ENCODE measurements around the gene MAS1. TPM values are rescaled to one million over a fixed set of nuclear protein-coding genes. Genes with fewer than 3 reads are reported as not detected.
"Not testable (repeated sequence)": the region's sequence is repeated elsewhere in the genome, so short reads cannot be mapped to it uniquely, and the experiment has no call there.

MAS1 gene
- total RNA-seq, 1 experiment from 2014 or later: not detected

- DNase-seq (ENCODE audit: low read depth): no peak
Measured at GRCh38 chr6:159916752-159917151, 26.0 kb downstream of the MAS1 start.

DNA sequence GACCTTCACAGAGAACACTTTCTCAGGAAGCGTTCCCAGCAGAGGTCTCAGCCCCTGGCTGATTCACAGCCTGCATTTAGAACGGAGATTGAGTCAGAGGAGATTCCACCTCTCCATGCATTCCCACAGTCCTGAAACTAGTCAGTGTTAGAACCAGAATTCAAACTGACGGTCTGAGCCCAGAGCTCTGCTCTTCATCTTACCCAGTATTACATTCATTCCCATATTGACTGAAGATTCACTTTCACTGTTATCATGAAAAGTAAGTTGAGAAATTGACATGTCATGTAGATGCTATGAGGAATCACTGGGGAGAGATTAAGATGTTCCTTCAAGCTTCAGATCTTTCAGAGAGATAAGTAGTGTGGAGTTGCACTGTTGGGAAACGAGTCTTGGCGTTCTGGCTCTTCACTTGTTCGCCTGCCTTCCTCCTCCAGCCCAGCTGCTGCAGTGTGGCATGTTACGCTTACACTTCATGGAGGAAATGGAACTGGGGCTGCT, 28.3 kb downstream of the MAS1 start:
- DNase-seq (ENCODE audit: low read depth): peak; percentile 31

GRCh38 chr6:159919800-159920199, 29.0 kb downstream of the MAS1 start:
- DNase-seq (ENCODE audit: low read depth): no peak

DNA sequence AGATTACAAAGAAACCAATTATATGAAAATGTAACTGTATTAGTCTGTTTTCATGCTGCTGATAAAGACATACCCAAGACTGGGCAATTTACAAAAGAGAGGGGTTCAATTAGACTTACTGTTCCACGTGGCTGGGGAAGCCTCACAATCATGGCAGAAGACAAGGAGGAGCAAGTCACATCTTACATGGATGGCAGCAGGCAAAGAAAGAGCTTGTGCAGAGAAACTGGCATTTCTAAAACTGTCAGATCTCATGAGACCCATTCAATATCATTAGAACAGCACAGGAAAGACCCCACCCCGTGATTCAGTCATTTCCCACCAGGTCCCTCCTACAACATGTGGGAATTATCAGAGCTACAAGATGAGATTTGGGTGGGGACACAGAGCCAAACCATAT, 33.4 kb downstream of the MAS1 start:
- DNase-seq (ENCODE audit: low read depth): not testable (repeated sequence)

GRCh38 chr6:159926542-159927203, 35.9 kb downstream of the MAS1 start:
- no peak for DNase-seq (ENCODE audit: low read depth)

DNA sequence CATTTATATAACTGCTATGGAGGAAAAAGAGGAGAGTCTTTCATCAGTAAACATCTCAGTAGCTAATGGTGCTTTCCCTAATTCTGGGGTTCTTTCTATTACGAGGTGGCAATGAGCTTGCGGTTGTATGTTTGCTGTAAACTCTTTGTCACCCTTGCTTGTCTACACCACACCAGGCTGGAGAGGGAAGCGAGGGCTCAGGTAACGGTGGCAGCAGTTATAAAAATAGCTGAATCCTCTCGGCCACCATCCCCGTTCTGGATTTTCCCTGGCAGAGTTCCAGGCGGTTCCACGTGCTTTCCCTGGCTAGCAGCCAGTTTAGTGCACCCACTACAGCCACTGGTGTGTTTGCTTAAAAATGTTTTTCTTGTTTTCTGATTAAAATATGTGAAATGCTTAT, 39.0 kb downstream of the MAS1 start:
- peak; percentile 30 for DNase-seq (ENCODE audit: low read depth)

GRCh38 chr6:159931112-159931511, 40.3 kb downstream of the MAS1 start:
- DNase-seq (ENCODE audit: low read depth): no peak

GRCh38 chr6:159931846-159932245, 41.1 kb downstream of the MAS1 start:
- DNase-seq (ENCODE audit: low read depth): no peak

GRCh38 chr6:159933077-159933476, 42.3 kb downstream of the MAS1 start:
- DNase-seq (ENCODE audit: low read depth): no peak

DNA sequence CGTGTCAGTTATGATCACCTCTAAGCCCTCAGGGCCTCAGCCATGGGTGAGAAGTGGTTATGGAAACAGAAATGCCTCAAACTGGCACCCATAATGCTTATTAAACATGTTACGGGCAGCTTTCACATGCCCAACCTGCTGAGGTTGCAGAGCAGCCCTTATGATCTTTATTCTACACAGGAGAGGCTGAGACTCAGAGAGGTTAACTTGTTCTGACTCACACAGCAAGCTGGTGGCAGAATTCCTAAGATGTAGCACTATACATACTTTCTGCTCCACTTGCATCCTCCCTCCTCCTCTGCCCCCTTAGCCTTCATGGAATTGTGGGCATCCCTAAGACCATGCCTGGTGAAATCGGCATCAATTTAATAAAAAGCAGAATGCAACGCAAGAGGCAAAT, 43.4 kb downstream of the MAS1 start:
- peak; percentile 23 for DNase-seq (ENCODE audit: low read depth)

DNA sequence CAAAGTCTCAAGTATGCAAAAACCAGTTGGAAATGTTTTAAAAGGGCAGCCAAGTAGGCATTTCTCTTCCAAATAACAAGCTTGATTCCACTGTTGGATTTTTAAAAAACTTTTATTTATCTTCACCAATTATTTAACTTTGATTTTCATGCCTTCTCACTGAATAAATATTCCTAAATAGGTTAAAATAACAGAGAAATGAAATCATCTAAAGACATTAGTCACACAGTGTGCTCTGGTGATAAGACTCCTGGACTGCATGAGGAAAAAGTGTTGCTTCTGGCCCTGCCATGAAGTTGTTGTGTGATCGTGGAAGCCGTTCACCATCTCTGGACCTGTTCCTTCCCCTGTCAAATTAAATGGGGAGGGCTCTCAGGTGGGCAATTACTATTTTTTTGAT, 44.3 kb downstream of the MAS1 start:
- DNase-seq (ENCODE audit: low read depth): no peak

DNA sequence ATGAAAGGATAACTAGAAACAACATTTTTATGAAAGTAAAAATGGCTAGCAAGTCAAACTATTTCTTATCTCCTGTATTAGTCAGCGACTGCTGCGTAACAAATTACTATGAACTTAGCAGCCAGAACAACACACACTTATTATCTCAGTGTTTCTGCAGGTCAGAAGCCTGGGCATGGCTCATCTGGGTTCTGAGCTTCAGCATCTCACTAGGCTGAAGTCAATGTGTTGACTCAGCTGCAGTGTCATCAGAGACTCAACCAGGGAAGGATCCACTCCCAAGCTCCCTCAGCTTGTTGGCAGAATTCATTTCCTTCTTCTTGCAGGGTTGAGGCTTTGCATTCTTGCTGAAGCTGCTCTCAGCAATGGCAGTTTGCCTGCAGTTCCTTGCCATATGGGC, 44.8 kb downstream of the MAS1 start:
- DNase-seq (ENCODE audit: low read depth): no peak

GRCh38 chr6:159939591-159940016, 48.8 kb downstream of the MAS1 start:
- DNase-seq (ENCODE audit: low read depth): no peak

Other genes starting within 250 kb of the MAS1 start
- gene SOD2, start 197.7 kb upstream of the MAS1 start, total RNA-seq (2014; rRNA removed; shearing (Covaris generic)): 244 and 253 TPM in 2 replicates
- gene WTAP, start 163.5 kb upstream of the MAS1 start, total RNA-seq (2014; rRNA removed; shearing (Covaris generic)): 153 and 169 TPM in 2 replicates
- gene ACAT2, start 128.9 kb upstream of the MAS1 start, total RNA-seq (2014; rRNA removed; shearing (Covaris generic)): 95.4 and 110 TPM in 2 replicates
- gene TCP1, start 101.4 kb upstream of the MAS1 start, total RNA-seq (2014; rRNA removed; shearing (Covaris generic)): 741 and 813 TPM in 2 replicates
- gene MRPL18, start 100.5 kb upstream of the MAS1 start, total RNA-seq (2014; rRNA removed; shearing (Covaris generic)): 223 and 254 TPM in 2 replicates
- gene PNLDC1, start 90.7 kb upstream of the MAS1 start, total RNA-seq (2014; rRNA removed; shearing (Covaris generic)): 0.06 TPM in 1 of 2 replicates, not detected in the other
- 26.2 and 41.1 TPM in 2 replicates for gene IGF2R, start 78.1 kb downstream of the MAS1 start, total RNA-seq (2014; rRNA removed; shearing (Covaris generic))
- 0.23 and 2.8 TPM in 2 replicates for gene SLC22A1, start 230.8 kb downstream of the MAS1 start, total RNA-seq (2014; rRNA removed; shearing (Covaris generic))

All from Daoy (cell line).